NCI-H1694 treated with DMSO at 0.1 percent for 48 hours (cell line): ENCODE data around the gene MTHFD2.

ENCODE experiments used
- DNase-seq: peaks from one replicate; lab custom pipeline; 2025; lab: John Stamatoyannopoulos, UW

The MTHFD2 gene

GRCh38 chr2:74264281-74264680, 65.9 kb downstream of the MTHFD2 start:
- DNase-seq: no peak

DNA sequence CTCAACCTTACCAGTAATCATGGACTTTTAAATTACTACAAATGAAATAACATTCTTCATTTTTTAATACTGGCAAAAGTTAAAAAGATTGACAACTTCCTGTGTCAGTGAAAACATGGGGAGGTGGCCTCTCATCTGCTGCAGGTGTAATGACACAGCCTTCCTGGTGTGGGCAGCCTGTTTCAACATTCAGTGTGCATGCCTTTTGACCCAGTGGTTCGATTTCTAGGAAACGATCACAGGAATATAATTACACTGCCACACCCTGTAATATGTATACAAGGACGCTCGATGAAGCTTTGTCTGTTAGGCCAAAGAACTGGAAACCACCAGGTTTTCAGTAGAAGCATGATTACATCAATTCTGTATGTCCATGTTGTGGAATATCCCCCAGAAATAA, 68.7 kb downstream of the MTHFD2 start:
- DNase-seq: no peak
